HG02678 (cell line): ENCODE data around the gene C19orf25.

Experiments
- ATAC-seq: cut with Tn5 transposase; IDR thresholded peaks from one replicate; pipeline ENCODE4 v1.9.1; 2021; ENCODE audit warnings: mild to moderate bottlenecking, moderate library complexity; ENCODE audit not compliant: unreplicated experiment

The C19orf25 gene

GRCh38 chr19:1433119-1434039 lies 45.6 kb downstream of the C19orf25 start:
- no peak for ATAC-seq

GRCh38 chr19:1432507-1432887 lies 46.5 kb downstream of the C19orf25 start:
- ATAC-seq: no peak

DNA sequence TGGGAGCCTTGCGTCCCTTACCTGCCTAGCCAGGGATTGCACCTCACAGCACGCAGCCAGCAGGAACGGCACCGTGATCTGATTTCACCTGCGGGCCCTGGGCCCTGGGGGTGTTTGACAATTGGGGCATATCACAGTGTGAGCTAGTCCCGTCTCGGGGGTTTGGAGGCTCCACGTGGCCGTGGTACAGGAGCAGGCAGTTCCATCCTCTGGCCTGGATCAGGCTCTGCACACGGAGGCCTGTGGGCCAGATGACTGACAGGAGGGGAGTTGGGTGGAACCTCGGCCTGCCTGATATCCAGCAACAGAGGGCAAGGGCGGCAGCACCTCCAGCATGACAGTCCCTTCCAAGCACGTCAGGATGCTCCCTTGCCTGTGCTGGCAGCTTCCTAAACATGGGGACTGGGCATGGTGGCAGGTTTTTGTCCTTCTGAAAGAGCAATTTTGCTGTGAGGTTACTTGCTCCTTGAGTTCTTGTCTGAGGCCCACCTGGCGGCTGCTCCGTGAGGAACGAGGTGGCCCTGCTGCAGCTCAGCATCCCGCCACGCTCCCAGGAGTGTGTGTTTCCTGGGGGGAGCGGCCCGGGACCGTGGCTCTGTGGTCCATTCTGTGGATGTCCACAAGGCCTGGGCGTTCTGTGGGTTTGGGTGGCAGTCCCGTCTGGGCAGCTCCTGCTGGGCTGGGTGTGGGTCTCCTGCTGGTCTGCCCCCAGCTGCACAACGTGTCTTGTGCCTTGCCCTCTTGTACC lies 47.1 kb downstream of the C19orf25 start:
- no peak for ATAC-seq

- ATAC-seq: no peak
Measured at GRCh38 chr19:1430246-1430645, 48.8 kb downstream of the C19orf25 start.

GRCh38 chr19:1429750-1430149 lies 49.3 kb downstream of the C19orf25 start:
- no peak for ATAC-seq

DNA sequence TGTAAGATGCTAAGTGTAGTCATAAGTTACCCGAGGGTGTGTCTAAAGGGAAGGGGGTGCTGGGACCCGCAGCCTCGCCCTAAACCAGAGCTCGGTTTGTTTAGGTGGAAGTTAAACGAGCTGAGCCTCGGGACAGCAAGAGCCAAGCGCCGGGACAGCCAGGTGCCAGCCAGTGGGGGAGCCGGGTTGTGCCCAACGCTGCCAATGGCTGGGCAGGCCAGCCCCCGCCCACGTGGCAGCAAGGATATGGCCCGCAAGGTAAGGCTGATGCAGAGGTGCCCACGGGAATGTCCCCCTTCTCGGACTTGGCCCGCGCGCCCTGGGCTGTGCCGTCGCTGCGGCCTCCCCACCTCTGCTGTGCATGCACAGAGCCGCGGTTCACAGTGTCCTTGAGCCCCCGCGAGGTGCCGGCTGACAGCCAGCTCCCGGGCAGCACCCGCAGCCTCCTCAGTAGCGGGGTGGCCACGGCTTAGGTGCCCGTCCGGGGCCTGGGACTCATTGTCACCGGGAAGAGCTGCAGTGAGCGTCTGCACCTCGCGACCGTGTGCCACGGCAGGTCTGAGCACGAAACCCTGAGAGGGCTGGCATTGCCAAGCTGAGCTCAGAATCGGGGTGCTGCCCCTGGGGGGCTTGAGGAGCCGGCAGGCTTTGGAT lies 50.1 kb downstream of the C19orf25 start:
- no peak for ATAC-seq

DNA sequence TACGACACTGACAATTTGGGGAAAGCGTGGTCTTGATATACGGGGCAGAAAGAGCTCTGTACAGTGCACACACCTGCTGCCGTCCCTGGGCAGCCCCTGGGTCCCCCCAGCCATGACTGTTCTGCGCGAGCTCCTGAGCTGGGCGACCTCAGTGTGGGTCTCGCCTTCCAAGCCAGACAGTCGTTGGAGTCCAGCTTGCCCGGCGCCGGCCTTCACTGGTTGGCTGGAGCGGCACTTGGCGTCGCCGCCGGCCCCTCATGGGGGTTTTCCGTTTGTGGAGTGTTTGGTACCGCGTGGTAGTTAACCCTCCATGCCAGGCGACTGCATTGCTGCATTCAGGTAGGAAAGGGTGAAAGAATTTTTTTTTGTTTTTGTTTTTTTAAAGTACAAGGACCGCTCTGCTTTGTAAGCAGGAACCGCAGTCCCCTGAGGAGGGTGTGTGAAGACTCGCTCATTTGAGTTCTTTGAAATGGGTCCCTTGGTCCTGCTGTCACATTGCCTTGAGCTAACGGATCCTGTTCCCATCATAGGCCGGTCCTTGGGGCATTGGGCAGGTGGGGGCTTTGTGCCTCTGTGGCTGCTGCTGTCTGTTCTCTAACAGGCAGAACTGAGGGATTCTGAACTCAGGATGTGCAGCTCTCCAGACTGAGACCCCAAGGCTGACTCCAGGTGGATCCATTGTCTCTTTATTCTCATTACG lies 51.6 kb downstream of the C19orf25 start:
- no peak for ATAC-seq

DNA sequence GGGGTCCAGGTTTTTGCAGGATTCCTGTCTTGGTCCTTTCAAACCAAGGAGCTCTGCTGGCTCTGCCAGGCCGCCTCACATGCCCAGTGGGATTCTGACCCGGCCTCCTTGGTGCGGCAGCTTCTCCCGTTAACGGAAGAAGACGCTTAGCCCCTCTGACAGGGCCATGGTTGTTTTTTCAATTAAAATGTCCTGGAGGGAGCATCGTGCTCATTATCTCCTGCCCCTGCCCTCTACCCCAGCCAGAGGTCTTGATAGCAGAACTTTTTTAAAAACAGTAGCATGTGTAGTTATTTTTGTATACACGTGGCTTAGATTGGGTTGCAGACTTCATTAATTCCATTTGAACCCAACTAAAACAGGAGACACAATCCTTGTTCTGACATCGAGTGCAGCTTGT lies 52.3 kb downstream of the C19orf25 start:
- no peak for ATAC-seq

DNA sequence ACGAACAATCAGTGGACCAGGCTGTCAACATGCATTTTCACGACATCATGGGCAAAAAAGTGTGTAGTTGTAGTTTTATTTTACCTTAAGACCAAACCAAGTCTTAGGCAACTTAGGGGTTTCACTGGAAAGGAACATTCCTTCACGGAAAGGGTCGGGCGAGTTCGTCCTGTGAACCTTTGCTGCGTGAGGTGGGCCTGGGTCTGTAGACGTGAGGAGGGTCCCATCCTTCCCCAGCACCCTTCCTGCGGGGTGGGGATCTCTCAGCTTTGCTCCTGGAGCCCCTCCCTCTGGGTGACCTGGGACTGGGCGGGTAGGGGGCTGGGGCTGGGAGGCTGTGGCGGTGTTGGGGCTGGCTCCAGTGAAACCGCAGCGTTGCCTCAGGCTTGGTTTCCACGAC lies 53.1 kb downstream of the C19orf25 start:
- ATAC-seq: no peak

GRCh38 chr19:1425102-1425837 lies 53.7 kb downstream of the C19orf25 start:
- ATAC-seq: no peak

GRCh38 chr19:1424192-1424955 lies 54.6 kb downstream of the C19orf25 start:
- no peak for ATAC-seq

DNA sequence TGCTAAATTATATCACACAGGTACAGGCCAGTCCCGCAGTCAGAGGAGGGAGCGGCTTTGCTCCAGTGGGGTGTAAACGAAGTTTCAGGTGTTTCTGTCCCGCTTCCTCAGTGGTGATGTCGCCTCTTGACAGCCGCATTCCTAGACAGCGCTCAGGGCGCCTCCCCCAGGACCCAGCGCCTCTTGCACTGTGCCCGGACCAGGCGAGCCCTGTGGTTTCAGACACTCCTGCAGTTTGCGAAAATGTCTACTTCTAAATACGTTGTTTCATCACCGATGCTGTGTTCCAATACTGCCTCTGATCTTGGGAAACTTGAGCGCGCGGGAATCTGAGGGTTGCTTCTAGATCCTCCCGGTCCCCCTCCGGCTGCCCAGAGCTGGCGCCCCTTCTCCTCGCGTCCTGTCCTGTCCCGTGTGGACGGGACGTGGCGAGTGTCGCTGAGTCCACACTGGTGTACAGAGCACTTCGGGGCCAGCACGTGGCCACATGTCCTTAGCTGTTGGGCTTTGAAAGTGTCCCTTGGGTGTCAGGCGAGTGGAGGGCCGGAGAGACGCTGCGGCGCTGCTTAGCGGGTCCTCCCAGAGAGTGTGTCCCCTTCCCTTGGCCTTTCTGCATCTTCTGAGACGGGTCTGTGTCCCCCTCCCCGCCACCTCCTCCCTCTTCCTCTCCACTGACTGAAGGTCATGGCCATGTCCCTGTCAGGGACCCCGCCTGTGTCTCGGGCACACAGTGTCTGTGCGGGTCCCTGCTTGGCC lies 55.4 kb downstream of the C19orf25 start:
- ATAC-seq: no peak
